Measurements from ENCODE around the gene RANBP1.
A peak's percentile ranks its signal among the peaks of the same experiment; 100 is the strongest.

RANBP1 gene

GRCh38 chr22:20109411-20110358 lies 6.2 kb upstream of the RANBP1 start:
- no peak for DNase-seq

GRCh38 chr22:20110359-20110985 lies 5.4 kb upstream of the RANBP1 start:
- DNase-seq: no peak

GRCh38 chr22:20111045-20111688 lies 4.7 kb upstream of the RANBP1 start:
- DNase-seq: no peak

- no peak for DNase-seq
These were observed 3.9 kb upstream of the RANBP1 start for GRCh38 chr22:20111689-20112622.

- no peak for DNase-seq
These were observed 3.0 kb upstream of the RANBP1 start for GRCh38 chr22:20112623-20113511.

- DNase-seq: no peak
These were observed 2.2 kb upstream of the RANBP1 start for GRCh38 chr22:20113551-20114310.

- no peak for DNase-seq
These were observed 1.1 kb upstream of the RANBP1 start for GRCh38 chr22:20114506-20115475.

- no peak for DNase-seq
These were observed 559 bp downstream of the RANBP1 start for GRCh38 chr22:20116376-20116950.

GRCh38 chr22:20116951-20117632 lies 1.2 kb downstream of the RANBP1 start, which contains the start of gene TRMT2A:
TRMT2A (minus strand) TSS chr22:20117226; CDS start chr22:20116906, 320 bp downstream.
- peak; percentile 100 for DNase-seq

- DNase-seq: no peak
These were observed 1.9 kb downstream of the RANBP1 start for GRCh38 chr22:20117633-20118299.

GRCh38 chr22:20118300-20119020 lies 2.6 kb downstream of the RANBP1 start:
- no peak for DNase-seq

- DNase-seq: no peak
These were observed 6.0 kb downstream of the RANBP1 start for GRCh38 chr22:20121856-20122415.

- no peak for DNase-seq
These were observed 7.6 kb downstream of the RANBP1 start for GRCh38 chr22:20123366-20124082.

GRCh38 chr22:20124083-20124787 lies 8.3 kb downstream of the RANBP1 start:
- DNase-seq: no peak

All from right forelimb (tissue), 1 donor.